Urothelium cell line (cell line): ENCODE results near the gene ACSS3.
A peak's percentile ranks its signal among the peaks of the same experiment; 100 is the strongest.

Experiments used
- DNase-seq: peaks from one replicate; pipeline ENCODE4 v3.0.0; 2011; ENCODE audit warnings: low spot score, mixed read lengths
- FAIRE-seq: peaks from 2 replicates; lab custom pipeline; 2011; peaks lifted over from hg19 to GRCh38; lab: Jason Lieb, UNC

Gene ACSS3

GRCh38 chr12:81212996-81213696, 135.3 kb downstream of the ACSS3 start:
- no peak for FAIRE-seq
- no peak for DNase-seq

GRCh38 chr12:81216739-81217138, 138.9 kb downstream of the ACSS3 start:
- FAIRE-seq: no peak
- no peak for DNase-seq

- FAIRE-seq (no peak), DNase-seq (no peak)
Observed at GRCh38 chr12:81221681-81222080, 143.8 kb downstream of the ACSS3 start.

DNA sequence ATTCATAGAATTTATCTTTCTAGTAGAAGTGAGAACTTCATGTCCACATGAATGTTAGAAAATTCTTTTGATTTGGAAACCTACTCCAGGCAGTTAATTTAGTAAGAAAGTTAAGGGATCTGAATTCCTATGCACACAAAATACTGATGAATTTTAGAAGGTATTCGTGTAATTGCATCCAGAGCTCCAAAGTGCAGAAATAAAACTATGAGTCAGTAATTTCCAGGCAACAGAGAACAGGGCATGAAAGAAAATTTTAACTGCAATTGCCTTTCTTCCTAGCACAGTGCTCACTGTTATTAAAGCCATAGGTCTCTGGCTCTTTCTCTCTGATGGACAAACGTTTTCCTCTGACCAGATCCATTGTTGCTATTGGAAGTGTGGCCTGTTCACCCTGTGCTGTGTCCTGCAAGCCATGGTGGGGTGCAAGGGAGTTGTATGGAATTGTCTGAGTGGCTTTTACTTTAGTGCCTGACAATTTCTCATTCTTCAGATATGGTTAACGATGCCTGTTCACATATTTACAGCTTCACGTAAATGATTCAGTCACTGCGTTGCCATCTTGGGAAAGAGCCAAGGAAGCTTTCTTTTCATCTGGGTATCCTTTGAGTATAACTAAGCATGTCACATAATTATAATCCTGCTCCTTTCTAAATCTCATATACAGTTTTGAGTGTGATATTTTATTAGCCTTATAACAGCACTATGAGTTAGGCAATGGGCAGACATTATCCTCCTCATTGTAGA, 145.1 kb downstream of the ACSS3 start:
- FAIRE-seq (no peak), DNase-seq (no peak)

- DNase-seq: no peak
- FAIRE-seq: no peak
Observed at GRCh38 chr12:81224626-81225025, 146.7 kb downstream of the ACSS3 start.

GRCh38 chr12:81229759-81230158, 151.9 kb downstream of the ACSS3 start:
- FAIRE-seq: no peak
- no peak for DNase-seq

DNA sequence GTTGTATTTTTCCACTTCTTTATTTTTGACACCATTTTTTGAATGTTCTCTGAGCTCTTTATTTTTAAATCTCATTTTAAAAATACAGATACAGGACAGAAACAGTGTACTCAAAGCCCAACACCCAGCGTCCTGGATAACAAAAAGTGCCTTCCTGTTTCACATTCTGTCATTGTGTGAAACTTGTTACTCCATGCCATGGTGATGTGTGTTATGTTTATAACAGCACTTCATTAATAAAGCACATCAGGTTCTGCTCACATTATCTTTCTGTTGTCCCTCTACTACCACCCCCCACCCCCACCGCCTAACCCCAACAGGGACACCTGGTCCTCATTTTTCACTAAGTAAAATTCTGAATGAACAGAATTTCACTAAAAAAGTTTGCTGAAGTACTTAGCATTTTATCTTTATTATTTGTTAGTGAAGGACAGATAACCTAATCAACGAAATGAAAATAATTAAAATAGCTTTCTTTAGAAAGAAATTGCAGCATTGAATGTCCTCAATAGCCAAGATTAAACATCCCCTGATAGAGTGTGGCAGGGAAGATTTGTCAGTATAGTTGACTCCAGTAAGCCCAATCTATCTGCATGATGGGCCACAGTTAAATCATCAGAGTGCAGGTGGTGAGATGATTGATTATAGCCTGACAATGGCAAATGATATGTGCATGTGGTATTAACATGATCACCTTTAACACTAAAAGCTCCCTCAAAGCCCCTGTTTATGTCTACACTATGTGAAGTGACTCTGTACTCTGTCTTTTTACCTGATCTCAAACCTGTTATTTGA, 153.9 kb downstream of the ACSS3 start:
- DNase-seq (no peak), FAIRE-seq (no peak)

GRCh38 chr12:81245458-81245857, 167.6 kb downstream of the ACSS3 start:
- no peak for DNase-seq
- FAIRE-seq: no peak

DNA sequence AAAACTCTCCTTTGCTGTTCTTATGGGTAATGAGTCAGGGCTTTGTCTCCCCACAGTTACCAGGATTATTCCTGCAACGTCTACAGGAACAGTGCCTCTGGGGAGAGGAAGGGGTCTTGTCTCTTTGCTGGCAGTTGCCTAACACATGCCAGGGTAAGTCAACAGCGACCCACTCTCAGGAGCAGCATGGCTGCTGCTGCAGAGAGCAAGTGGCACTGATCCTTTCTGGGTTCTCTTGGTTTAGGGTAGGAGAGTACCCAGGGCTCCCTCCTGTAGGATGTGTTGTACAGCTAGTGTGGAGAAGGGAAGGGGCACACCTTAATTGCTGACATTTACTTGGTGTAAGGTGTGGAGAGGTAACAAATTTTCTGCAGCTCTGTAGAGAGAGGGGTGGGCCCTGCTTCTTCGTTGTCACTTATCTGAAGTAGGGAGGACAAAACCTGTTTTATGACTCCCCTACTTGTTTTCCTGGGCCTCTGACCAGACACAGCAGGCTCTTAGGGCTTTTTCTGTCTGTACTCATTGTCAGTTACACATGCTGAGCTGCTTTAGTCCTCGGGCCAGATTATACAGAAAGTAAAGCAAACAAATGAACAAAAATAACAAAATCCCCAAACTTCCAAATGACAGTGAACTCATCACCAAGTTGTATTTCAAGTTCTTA, 168.2 kb downstream of the ACSS3 start:
- no peak for FAIRE-seq

GRCh38 chr12:81249976-81250375, 172.1 kb downstream of the ACSS3 start:
- DNase-seq (no peak), FAIRE-seq (no peak)

More for the DNA sequence above, 168.2 kb downstream of the ACSS3 start:
- no peak for DNase-seq

DNA sequence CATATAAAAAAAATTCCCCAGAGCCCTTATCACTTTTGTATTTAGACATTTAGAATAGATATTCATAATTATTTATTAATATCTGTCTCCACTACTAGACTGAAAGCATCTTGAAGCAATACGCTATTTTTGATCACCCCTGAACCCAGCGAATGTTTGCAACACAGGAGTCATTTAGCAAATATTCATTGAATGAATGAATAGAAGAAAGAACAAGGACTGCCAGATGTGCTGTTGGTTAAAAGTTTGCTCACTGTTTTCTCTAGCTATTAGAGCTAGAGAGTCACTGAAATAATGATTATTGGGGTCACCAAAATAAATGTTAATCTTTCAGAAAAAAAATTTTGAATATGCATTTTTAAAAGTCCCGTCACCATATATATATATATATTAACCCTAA, 174.3 kb downstream of the ACSS3 start:
- FAIRE-seq (no peak), DNase-seq (no peak)

- DNase-seq (no peak), FAIRE-seq (no peak)
Observed at GRCh38 chr12:81253360-81253759, 175.5 kb downstream of the ACSS3 start.

DNA sequence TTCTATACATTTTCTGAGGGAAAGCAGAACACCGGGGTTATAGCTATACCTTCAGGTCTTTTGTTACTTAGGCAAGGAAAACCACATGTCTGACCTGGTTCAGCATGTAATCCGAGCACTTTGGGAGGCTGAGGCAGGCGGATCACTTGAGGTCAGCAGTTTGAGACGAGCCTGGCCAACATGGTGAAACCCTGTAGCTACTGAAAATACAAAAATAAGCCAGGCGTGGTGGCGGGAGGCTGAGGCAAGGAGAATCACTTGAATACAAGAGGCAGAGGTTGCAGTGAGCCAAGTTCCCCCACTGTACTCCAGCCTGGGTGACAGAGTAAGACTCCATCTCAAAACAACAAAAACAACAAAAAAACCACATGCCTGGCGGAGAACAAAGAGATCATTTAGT, 177.6 kb downstream of the ACSS3 start:
- FAIRE-seq: no peak
- no peak for DNase-seq

- FAIRE-seq (no peak), DNase-seq (no peak)
Observed at GRCh38 chr12:81255947-81256346, 178.1 kb downstream of the ACSS3 start.

GRCh38 chr12:81257947-81258551, 180.2 kb downstream of the ACSS3 start:
- peak; percentile 11 for DNase-seq
- FAIRE-seq: no peak

DNA sequence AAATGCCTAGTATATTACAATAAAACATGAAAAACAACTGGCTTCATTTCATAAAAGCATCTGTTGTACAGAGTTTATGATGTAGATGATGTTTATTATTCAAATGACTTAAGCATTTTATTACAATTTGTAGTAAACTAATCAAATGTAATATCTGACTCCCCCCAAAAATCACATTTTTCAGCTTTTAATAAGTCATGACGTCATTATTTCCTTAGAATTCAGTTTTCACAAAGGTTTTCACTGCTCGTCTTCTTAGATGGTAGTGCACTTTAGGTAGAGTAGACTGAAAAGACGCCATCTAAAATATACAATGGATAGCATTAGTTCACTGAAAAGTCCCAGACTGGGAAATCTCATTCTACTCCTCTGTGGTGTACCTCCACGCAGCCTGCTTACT, 181.5 kb downstream of the ACSS3 start:
- FAIRE-seq (no peak), DNase-seq (no peak)

DNA sequence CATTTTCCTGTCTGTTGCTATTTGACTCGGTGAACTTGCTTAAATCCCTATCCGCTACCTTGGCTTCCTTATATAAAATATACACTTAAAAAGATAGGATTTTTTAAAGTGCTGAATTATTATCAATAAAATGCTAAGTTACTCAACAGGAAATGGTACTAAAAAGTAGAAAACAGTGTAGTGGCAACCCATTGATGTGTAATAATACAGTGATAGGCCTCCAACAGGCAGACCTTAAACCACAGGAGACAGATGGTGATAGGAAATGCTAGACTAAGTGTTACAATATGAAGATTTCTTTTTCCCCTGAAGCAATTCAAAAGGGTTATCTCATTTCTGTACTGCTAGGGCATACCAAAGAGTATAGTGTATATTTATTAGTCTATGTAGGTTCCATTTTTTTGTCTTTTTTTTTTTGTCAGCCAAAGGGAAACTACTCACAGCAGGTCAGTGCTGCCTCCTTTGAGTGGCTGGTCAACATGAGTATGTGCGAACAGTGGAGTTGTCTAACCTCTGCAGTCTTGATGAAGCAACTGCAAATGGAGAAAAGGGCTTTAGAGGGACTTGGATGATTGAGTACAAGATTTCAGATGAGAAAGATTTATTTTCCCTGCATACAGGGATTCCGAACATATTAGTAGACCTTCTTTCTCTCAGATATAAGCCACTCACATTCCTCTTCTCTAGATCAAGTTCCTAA, 183.8 kb downstream of the ACSS3 start:
- no peak for FAIRE-seq
- DNase-seq: no peak

DNA sequence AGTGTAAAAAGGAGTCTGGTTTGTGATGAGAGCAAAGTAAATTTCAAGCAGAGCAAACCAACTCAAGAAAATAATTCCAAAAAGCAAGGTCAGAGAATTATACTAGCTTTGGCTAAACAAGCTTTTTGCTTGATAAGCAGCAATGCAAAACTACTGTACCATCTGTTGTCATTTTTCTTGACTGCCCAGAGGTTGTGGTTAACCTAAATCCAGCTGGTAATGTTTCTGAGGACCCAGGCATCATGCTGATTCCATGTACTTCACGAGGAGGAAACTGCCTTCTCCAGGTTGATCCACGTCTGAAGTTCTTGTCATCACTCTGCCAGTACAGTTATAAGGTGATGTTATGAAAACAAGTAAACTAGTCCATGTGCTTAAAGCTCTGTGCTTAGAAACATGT, 185.2 kb downstream of the ACSS3 start:
- DNase-seq (no peak), FAIRE-seq (no peak)

DNA sequence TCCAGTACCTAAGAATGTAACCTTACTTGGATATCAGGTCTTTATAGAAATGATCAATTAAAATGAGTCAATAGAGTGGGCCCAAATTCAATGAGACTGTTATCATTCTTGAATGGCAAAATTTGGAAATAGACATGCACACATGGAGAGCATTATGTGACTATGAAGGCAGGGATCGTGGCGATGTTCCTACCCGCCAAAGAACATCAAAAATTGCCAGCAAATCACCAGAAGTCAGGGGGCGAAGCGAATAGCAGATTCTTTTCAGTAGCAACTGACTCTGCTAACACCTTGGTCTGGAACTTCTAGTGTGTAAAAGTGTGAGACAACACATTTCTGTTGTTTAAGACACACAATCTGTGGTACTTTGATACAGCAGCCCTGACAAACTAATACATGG, 192.5 kb downstream of the ACSS3 start:
- FAIRE-seq: no peak
- no peak for DNase-seq
